BE2C (cell line): ENCODE results near the gene CXADR.

Experiments
- DNase-seq: peaks from one replicate; pipeline ENCODE4 v3.0.0-alpha.2; 2020
- H3K27me3 ChIP-seq: fragments of 250-450 bp; sonication (Bioruptor Pico); 2 replicates; pipeline ENCODE4 v1.5.1; 2020; ENCODE audit warnings: mild to moderate bottlenecking
- H3K36me3 ChIP-seq: fragments of 250-450 bp; sonication (Bioruptor Pico); 2 replicates; pipeline ENCODE4 v1.5.1; 2020; ENCODE audit warnings: mild to moderate bottlenecking
- H3K4me1 ChIP-seq: fragments of 250-450 bp; sonication (Bioruptor Pico); 2 replicates; pipeline ENCODE4 v1.5.1; 2020
- H3K4me3 ChIP-seq: 2 replicates; pipeline ENCODE4 v1.5.1; 2011; ENCODE audit warnings: low read depth, low read length
- H3K9me3 ChIP-seq: fragments of 250-450 bp; sonication (Bioruptor Pico); 2 replicates; pipeline ENCODE4 v1.5.1; 2020
- TF ChIP-seq, protein P1 (sequence below): IDR thresholded peaks from 2 replicates; pipeline ENCODE4 v1.5.1; 2012; ENCODE audit warnings: mild to moderate bottlenecking, low read depth, low read length

The CXADR gene

GRCh38 chr21:17613242-17613676 is 100.4 kb downstream of the CXADR start:
- Histone ChIP-seq H3K4me1 (no peaks in the 10 kb centered on the region), H3K36me3 (peaks cover 6% of the 10 kb centered on the region), H3K4me3 (peak overlapping the region; percentile 23; the same call in 1 of the 2 replicates), H3K9me3 (no peaks in the 10 kb centered on the region; the same call in 1 of the 2 replicates), H3K27me3 (no peaks in the 10 kb centered on the region)
- DNase-seq, result no peak
- TF ChIP-seq, protein P1, sequence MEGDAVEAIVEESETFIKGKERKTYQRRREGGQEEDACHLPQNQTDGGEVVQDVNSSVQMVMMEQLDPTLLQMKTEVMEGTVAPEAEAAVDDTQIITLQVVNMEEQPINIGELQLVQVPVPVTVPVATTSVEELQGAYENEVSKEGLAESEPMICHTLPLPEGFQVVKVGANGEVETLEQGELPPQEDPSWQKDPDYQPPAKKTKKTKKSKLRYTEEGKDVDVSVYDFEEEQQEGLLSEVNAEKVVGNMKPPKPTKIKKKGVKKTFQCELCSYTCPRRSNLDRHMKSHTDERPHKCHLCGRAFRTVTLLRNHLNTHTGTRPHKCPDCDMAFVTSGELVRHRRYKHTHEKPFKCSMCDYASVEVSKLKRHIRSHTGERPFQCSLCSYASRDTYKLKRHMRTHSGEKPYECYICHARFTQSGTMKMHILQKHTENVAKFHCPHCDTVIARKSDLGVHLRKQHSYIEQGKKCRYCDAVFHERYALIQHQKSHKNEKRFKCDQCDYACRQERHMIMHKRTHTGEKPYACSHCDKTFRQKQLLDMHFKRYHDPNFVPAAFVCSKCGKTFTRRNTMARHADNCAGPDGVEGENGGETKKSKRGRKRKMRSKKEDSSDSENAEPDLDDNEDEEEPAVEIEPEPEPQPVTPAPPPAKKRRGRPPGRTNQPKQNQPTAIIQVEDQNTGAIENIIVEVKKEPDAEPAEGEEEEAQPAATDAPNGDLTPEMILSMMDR, result no peak

DNA sequence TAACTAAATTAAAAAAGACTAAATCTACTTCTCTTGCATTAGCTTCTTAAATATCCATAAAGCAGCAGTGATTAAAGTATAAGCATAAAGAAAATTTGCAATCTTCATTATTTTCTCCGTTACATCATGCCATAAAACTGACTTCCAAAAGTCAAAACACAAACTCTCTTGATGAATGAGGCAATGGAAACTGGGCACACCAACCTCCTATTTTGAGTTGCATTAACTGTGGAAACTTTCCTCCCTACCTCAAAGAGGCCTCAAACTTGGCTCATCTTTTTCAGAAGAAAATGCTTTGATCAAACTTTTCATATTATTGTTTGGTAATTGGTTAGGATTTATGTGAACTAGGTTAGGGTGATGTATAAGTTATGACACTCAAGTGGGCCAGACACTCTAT is 104.0 kb downstream of the CXADR start:
- Histone ChIP-seq H3K36me3 (no peaks in the 10 kb centered on the region; the same call in 1 of the 2 replicates), H3K4me1 (no peaks in the 10 kb centered on the region), H3K4me3 (no peak overlapping the region), H3K9me3 (no peaks in the 10 kb centered on the region), H3K27me3 (no peaks in the 10 kb centered on the region)
- TF ChIP-seq, protein P1, result no peak
- DNase-seq, result no peak

GRCh38 chr21:17622018-17622417 is 109.2 kb downstream of the CXADR start:
- H3K9me3 ChIP-seq, result no peaks in the 10 kb centered on the region
- TF ChIP-seq, protein P1, result no peak
- H3K4me1 ChIP-seq, result no peaks in the 10 kb centered on the region
- no peaks in the 10 kb centered on the region for H3K27me3 ChIP-seq
- no peaks in the 10 kb centered on the region for H3K36me3 ChIP-seq
- DNase-seq, result no peak
- H3K4me3 ChIP-seq, result no peak overlapping the region

GRCh38 chr21:17631195-17631594 is 118.4 kb downstream of the CXADR start:
- Histone ChIP-seq H3K27me3 (no peaks in the 10 kb centered on the region), H3K4me3 (no peak overlapping the region), H3K4me1 (no peaks in the 10 kb centered on the region), H3K36me3 (no peaks in the 10 kb centered on the region), H3K9me3 (no peaks in the 10 kb centered on the region)
- TF ChIP-seq, protein P1, result no peak
- DNase-seq, result no peak

DNA sequence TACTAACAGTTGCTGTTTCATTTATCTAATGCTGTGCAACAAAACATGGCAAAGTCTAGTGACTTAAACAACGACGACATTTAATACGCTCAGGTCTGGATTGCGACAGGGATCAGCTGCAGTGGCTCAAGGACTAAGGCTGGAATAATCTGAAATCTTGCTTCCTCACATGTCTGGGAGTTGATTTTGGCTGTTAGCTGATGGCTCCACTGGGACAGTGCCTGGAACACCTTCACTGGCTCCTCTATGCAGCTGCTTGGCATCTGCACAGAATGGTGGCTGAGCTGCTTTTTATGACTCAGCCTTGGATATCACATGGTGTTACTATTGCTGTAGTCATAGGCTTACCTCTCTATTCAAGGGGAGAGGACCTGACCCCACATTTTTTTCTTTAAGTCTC is 123.9 kb downstream of the CXADR start:
- Histone ChIP-seq H3K4me3 (no peak overlapping the region), H3K27me3 (no peaks in the 10 kb centered on the region), H3K9me3 (no peaks in the 10 kb centered on the region), H3K36me3 (no peaks in the 10 kb centered on the region), H3K4me1 (no peaks in the 10 kb centered on the region)
- DNase-seq, result no peak
- TF ChIP-seq, protein P1, result no peak

DNA sequence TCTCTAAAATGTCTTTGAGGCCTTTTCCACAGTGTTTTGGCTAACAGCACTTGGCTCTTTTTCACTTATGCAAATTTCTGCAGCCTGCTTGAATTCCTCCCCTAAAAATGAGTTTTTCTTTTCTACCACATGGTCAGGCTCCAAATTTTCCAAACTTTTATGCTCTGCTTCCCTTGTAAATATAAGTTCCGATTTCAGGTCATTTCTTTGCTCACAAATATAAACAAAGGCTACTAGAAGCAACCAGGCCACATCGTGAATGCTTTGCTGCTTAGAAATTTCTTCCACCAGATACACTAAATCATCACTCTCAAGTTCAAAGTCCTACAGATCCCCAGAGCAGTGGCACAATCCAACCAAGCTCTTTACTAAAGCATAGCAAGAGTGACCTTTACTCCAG is 128.0 kb downstream of the CXADR start:
- TF ChIP-seq, protein P1, result no peak
- Histone ChIP-seq H3K4me3 (no peak overlapping the region), H3K9me3 (no peaks in the 10 kb centered on the region), H3K4me1 (no peaks in the 10 kb centered on the region), H3K36me3 (no peaks in the 10 kb centered on the region), H3K27me3 (no peaks in the 10 kb centered on the region)
- DNase-seq, result no peak
